SK-N-MC (cell line): ENCODE measurements around the gene NHSL2.

Experiments used
- FOXP2 ChIP-seq: optimal IDR thresholded peaks from 2 replicates; pipeline ENCODE3; 2011; ENCODE audit warnings: mild to moderate bottlenecking, moderate library complexity; ENCODE audit not compliant: insufficient read depth; ENCODE audit errors: extremely low read length, control extremely low read depth
- POLR2AphosphoS5 ChIP-seq: IDR thresholded peaks from 2 replicates; pipeline ENCODE4 v1.6.1; 2012; ENCODE audit warnings: mild to moderate bottlenecking, low read depth, low read length, borderline replicate concordance

DNA sequence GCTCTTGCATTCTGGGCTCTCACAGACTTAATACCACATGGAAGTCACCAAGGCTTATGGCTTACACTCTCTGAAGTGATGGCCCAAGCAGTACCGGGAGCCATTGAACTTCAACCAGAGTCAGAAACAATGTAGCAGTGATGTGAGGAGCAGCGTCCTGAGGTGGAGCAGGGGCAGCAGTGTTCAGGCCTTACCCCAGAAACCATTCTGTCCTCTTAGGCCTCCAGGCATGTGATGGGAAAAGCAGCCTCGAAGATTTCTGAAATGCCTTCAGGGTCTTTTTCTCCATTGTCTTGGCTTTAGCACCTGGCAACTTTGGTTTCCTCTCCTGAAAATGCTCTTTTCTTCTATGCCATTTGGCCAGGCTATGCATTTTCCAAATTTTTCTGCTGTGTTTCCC lies 248.1 kb downstream of the NHSL2 start:
- TF ChIP-seq FOXP2 (no peak), POLR2AphosphoS5 (no peak)
